KG1 (cell line): ENCODE data around the gene L2HGDH.

Experiments used
- DNase-seq: peaks from one replicate; lab custom pipeline; 2025; lab: John Stamatoyannopoulos, UW

Gene L2HGDH

GRCh38 chr14:50229681-50230080 lies 82.3 kb downstream of the L2HGDH start:
- DNase-seq, result no peak

- no peak for DNase-seq
These were observed 83.7 kb downstream of the L2HGDH start for GRCh38 chr14:50228313-50228712.

- DNase-seq, result no peak
These were observed 86.1 kb downstream of the L2HGDH start for GRCh38 chr14:50225974-50226297.

DNA sequence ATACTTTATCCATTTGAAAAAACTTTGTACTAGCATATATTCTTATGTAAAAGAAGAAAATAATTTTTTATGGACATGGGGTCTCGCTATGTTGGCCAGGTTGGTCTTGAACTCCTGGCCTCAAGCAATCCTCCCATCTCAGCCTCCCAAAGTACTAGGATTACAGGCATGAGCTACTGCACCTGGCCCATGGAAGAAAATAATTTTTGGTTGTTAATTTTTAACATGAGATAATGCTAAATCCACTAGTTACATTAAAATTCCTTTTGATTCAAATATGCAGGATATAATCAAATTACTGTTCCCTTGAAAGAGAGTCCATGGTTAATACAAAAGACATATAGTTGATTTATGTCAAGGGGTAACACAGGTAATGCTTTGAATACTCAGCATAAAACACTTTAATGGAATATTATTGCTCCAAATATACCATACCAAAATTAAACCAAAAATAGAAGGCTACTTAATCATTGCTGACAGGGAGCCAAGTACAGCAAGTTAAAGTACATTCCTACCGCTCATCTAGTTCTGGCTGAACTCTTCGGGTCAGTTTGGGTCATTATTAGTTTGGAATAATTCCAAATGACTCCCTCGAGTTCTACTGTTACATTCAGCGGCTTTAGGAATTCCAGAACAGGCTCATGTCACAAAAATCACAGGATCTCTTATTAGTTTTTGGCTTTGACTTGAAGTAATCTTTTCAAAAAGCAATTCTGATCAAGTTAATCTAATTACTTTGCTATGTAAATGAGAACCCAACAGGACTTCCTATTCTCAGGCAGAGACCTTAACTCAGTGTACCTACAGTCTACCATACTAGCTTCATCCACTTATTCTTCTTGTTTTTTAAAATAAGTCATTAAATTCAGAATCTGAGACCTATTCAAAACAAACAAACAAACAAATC lies 86.7 kb downstream of the L2HGDH start:
- no peak for DNase-seq

GRCh38 chr14:50222055-50222613 lies 89.9 kb downstream of the L2HGDH start:
- DNase-seq, result no peak

DNA sequence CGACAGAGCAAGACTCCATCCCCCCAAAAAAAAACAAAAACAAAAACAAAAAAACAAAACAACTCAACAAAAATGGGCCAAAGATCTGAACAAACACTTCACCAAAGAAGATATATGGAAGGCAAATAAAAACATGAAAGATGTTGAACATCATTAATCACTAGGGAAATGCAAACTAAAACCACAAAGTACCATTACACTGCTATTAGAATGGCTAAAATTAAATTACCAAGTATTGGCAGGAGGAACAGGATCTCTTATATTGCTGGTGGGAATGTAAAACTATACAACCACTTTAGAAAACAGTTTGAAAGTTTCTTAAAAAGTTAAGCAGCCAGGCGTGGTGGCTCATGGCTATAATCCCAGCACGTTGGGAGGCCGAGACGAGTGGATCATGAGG lies 93.5 kb downstream of the L2HGDH start:
- DNase-seq, result no peak

DNA sequence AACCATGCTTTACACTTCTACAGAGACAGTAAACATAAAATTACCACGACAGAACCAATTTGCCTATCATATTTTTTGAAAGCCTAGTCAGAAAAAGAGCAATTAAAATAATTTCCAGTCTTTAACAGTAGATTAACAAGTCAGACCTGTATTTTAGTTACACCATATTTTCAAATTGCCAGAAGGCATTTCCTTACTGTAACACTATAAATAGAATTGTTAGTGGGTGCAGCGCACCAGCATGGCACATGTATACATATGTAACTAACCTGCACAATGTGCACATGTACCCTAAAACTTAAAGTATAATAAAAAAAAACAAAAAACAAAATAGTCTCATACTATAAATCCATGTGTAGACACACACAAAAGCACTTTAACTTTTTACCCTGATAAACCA lies 96.6 kb downstream of the L2HGDH start:
- no peak for DNase-seq

- DNase-seq, result no peak
These were observed 98.2 kb downstream of the L2HGDH start for GRCh38 chr14:50213795-50214194.

DNA sequence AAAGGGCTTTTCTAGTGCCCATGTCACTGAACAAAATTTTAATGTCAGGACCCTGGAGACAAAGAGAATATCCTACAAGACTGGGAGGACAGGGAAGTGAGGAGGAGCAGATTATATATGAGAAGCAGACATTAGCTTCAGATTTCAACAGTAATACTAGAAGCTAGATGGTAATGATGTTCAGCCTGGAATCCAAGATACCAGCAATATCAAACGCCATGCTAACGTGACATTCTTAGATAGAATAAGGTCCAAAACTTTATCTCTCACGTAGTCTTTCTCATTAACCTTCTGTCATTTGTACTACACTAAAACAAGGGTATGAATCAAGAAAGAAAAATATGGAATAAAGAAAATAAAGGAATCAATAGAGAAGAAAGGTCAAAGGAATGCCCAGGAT lies 99.3 kb downstream of the L2HGDH start:
- no peak for DNase-seq

DNA sequence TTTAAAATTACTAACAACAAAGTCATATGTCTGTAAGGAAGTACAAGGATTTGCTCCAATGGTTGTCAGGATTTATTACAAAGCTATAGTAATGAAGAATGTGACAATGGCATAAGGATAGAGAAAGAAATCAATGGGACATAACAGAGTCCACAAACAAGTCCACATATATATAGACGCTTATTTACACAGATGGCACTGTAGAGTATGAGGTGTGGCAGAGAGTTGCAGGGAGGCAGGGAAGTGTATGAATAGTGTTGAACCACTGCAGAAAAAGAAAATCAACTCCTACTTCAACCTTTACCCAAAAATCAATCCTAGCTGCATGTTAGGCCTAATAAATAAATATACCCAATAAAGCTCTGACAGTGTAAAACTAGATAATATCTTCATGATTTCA lies 102.0 kb downstream of the L2HGDH start:
- DNase-seq, result no peak

DNA sequence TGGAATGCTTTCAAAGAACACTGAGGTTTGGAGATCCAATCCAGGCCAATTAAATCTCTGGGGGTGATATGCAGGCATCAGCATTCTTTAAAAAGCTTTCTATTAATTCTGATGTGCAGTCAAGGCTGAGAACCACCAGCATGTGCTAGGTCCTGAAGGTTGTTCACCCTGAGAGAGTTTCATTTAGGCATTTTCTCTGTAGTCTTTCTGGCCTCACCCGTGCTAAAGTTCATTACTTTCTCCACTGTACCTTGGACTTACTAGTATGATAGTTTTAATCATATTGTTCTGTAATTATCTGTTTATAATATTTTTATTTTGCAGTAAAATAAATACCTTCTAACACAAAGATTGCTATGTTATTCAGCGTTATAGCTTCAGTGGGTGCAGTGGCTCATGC lies 113.5 kb downstream of the L2HGDH start:
- no peak for DNase-seq

GRCh38 chr14:50191499-50191898 lies 120.5 kb downstream of the L2HGDH start:
- no peak for DNase-seq
